Measurements from ENCODE around the gene C1D.

DNA sequence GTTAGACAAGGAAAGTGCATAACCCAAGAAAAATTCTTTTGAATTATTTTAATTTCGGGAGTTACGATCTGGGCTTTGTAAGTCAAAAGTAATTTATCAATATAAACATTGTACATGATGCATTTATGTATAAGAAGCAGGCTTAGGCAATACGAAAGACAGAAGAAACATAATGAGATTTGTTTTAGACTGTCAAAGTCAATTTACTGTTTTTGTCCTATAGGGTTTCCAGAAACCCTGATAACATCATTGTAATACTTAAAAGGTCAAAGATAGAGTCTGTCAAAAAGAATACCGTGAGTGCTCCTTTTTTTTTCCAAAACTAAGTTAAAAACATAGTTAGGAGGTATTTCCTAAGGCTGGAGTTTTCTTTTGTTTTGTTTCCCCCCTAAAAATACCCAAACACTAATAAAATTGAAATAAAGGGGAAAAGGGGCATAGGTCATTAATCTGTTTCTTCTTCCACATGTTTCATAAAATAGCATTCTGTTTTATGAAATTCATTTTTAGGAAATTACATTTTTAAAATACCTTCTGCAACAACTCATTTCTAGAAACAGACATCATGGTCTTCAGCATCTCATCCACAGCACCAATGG lies 16.1 kb downstream of the C1D start:
- TF ChIP-seq, protein P1, sequence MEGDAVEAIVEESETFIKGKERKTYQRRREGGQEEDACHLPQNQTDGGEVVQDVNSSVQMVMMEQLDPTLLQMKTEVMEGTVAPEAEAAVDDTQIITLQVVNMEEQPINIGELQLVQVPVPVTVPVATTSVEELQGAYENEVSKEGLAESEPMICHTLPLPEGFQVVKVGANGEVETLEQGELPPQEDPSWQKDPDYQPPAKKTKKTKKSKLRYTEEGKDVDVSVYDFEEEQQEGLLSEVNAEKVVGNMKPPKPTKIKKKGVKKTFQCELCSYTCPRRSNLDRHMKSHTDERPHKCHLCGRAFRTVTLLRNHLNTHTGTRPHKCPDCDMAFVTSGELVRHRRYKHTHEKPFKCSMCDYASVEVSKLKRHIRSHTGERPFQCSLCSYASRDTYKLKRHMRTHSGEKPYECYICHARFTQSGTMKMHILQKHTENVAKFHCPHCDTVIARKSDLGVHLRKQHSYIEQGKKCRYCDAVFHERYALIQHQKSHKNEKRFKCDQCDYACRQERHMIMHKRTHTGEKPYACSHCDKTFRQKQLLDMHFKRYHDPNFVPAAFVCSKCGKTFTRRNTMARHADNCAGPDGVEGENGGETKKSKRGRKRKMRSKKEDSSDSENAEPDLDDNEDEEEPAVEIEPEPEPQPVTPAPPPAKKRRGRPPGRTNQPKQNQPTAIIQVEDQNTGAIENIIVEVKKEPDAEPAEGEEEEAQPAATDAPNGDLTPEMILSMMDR (conservative IDR thresholded peaks at IDR 0.05 in 1 of 2, IDR thresholded peaks at IDR 0.05 in 1 of 2; ENCODE audit: low read depth in 1 of 2, low read length in 2 of 2): no peak
- TF ChIP-seq EZH2 (IDR thresholded peaks at IDR 0.05; ENCODE audit: low read length, missing control alignments): no peak

All from fibroblast of lung (primary cell).